Measurements from ENCODE around the gene TAPBP. TPM values are rescaled to one million over a fixed set of nuclear protein-coding genes. Genes with fewer than 3 reads are reported as not detected.

Gene TAPBP
- total and polyA plus RNA-seq, 2 of the 8 experiments (the other 6 are each of a cell fraction or from before 2014, with no cell fraction given): 24.5 to 35.4 TPM

- TF ChIP-seq CHD7 (IDR thresholded peaks at IDR 0.05; ENCODE audit: insufficient replicate concordance, low read length) (no peak), CTCF (IDR thresholded peaks at IDR 0.05; ENCODE audit: control extremely low read depth in 1 of 3, insufficient read depth in 1 of 3, low read depth in 1 of 3, low read length in 3 of 3) (no peak), YY1 (IDR thresholded peaks at IDR 0.05; ENCODE audit: low read depth, low read length) (no peak)
These were observed 33.3 kb downstream of the TAPBP start (continued) for GRCh38 chr6:33280539-33280938.

Measured in H1 (cell line).